ENCODE data around the gene ISOC1. TPM values are rescaled to one million over a fixed set of nuclear protein-coding genes. Genes with fewer than 3 reads are reported as not detected.

The ISOC1 gene
- total RNA-seq, 1 donor from 2014 or later: 17.7 TPM

DNA sequence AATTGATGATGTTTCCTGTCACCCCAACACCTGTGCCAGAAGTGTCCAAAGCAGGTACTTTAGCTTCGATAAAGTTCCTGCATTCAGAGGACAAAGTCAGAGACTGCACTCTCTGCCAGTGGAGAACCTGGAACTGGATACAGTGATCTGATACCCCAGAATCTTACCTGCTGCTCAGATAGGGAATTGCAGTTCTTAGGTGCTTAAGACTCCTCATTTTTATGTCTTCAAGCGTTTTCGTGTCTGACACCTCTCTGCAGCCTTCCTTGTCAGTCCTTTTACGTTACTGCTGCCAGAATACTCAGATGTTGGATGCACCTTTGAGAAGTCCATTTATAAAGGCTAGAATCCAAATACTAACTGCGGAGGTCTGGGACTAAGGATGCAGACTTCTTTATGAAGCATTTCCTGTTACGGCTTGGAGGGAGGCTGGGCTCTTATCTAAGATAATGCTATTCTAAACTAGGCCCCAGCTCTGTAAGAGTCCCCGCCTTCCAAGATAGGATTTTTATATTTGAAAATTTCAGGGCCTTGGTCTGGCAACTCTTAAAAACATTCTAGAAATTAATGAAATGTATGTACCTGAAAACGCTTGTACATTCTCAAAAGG lies 1.9 kb downstream of the ISOC1 start:
- no peak for ATAC-seq

DNA sequence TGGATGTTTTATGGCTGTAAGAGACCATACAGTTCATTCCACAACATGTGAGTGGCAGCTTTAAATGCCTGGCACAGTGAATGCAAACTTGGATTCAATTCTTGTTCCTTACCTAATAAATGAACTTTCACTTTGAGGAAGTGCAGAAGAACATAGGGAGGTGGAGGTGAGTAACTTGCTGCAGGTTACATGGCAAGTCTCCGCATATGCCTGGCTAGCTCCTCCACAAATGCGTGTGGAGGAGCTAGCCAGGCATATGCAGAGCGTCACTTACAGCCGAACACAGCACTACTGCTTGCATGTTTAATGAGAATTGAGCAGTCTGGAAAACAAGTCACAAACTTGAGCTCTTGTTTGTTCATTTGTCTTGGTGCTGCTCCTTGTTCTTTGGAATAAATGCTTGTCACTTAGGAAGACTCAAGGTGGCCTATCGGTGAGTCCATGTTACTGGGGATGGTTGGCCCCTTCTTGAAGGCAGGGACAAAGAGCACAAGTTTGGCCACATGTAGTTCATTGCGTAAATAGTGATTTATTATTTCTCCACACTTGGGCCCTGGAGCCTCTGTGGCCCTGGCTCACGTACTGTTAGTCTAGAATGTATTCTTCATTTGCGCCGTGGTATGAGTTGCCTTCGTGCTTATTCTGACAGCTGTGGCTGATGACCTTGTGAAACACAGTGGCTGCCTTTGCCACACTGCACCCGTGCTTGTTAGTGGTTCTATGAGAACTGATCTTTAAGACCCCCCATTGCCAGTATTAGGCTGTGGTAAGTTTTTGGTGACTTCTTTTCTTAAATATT lies 3.1 kb downstream of the ISOC1 start:
- peak; percentile 67 for ATAC-seq

DNA sequence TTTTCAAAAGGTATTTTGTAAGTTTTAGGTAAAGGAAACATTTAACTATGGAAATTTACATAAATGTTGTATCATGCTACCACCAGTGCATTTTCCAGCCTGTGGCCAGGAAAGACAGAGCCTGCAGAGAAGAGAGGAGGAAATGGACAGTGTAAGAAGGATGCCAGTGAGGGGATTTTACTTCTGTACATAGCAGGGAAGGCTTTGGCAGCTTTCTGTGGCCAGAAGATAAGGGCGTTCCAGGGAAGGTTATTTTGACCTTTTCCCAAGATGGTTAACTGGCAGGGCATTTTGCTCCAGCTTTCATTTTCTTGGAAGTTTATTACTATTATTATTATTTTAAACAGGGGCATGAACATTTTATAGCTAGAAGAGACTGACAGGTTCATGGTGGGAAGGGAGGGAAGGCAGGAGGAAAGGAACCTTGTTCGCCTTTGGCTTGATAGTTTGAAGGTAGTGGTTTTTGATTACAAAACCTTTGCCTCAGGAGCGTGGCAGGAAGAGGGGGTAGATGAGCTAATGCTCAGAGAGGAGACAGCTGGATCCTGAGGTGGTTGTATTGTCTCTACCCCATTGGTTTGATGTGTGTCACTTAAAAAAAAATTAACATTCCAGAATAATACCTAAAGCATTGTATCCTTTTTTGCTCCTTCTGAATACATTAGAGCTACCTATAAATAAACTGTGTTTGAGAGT lies 4.1 kb downstream of the ISOC1 start:
- no peak for ATAC-seq

DNA sequence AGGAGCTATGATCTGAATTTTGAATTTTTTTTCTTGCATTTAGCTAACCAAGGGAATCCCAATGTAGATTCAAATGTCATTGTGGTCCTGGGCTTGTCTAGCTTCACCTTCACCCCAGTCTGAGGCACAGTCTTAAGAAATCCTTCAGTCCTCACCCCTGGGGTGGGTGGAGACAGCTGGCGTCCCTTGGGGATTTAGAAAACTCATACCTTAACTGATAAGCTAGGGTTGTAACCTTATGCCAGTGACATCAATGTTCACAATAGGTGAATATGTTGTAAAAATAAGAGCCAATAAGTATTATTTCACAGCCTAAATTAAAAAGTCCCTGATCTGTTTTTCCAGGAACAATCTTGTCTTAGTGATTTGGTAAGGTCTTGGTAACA lies 4.6 kb downstream of the ISOC1 start:
- ATAC-seq: no peak

DNA sequence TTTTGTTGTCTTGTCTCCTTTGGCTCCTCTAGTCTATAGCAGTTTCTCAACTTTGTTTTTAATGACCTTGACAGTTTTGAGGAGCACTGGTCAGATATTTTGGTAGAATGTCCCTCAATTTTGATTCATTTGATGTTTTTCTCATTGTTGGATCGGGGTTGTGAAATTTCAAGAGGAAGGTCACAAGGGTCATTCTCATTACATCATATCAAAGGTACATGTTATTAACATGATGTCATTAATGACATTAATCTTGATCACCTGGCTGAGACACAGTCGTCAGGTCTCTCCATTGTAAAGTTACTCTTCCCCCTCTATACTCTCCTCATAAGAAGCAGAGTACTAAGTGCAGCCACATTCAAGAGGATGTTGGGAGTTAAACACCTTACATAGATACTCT lies 7.2 kb downstream of the ISOC1 start:
- ATAC-seq: no peak

DNA sequence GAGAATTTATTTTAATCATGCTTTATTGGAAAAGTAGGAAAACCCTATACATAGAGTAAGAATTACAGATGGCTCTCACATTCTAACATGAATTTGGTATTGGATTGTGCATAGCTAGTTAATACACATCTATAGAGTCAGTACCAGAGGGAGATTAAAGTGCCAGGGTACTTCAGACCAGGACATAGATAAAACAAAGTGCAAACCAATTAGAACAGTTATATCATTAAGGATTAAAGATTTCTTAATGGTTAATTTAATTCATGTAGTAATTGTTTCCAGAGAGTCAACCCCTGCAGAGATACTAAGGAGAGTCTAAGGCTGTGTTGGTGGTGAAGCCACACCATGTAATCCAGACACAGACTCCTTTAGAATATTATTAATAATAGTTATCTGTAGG lies 8.8 kb downstream of the ISOC1 start:
- ATAC-seq: no peak

DNA sequence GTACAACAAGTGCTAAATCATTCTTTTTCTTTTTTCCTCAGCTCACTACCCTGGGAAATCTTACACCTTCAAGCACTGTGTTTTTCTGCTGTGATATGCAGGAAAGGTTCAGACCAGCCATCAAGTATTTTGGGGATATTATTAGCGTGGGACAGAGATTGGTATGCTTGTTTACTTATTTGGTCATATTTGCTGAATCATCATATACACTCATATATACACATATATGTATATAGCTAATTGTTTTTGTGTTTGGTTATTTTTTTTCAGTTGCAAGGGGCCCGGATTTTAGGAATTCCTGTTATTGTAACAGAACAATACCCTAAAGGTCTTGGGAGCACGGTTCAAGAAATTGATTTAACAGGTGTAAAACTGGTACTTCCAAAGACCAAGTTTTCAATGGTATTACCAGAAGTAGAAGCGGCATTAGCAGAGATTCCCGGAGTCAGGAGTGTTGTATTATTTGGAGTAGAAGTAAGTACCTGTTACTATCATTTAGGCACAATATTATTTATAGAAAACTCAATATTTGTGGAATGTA lies 10.4 kb downstream of the ISOC1 start:
- no peak for ATAC-seq

DNA sequence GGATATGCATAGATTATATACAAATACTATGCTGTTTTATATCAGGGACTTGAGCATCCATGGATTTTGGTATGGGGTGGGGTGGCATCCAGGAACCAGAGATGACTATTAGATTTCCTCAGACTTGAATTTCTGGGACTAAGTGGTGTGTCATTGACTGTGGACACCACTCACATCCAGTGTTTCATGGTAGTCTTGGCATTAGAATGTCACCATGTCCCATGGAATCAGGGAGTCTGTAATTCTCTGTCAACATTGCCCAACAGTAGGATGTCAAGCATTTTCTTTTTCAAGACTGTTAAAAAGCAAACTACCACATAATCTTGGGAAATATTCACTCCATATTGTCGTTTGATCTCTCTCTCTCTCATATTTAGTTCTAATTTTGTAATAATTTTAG lies 13.1 kb downstream of the ISOC1 start:
- ATAC-seq: no peak

DNA sequence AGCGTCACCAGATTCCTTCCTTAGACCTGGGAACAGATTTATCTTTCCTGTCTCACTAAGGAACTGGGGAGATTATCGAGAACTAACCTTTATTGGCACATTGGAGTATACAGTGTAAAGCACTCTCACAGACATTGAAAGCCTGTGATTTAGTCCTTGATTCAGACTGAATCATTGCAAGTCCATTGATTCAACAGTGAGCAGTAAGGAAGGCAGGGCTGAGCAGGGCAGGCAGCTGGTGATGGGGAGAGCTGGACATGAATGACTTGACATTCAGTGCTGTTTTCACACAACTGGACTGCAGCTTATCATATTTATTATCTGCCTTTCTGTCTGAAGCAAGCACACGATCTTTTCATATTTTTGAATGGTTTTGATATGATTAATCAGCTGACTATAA lies 16.2 kb downstream of the ISOC1 start:
- ATAC-seq: no peak

DNA sequence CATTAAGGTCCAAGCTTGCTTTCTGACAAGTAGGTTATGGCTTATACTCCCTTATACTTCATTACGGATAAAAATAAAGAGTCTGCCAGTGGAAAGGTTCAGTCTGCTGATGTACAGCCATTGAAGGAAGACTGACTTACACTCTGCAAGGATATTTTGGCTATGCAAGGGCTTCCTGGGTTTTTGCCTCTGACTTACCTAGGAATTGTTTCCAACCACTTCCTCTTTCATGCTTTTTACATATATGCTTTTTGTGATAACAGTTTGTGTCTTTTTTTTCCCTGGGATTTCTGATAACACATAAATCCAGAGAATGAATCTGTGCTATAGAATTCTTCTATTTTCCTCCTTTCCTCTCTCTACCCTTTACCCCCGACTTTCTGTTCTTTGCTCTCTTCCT lies 16.8 kb downstream of the ISOC1 start:
- ATAC-seq: no peak

DNA sequence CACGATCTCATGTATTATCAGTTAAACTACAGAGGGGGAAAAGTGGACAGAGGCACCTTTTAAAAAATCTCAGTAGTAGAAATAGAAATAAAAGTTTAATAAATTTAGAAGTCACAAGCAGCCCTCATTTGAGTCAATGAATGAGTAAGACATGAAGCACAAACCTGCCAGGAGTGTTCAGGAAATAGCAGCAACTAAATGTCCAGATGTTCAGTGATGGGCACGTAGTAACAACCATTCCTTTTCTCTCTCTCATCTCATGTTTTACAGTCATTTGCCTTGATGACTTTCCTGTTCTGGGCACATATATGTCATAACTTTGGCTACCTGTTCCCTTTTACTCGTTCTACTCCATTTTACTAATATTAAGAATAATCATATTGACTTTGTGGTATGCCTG lies 17.7 kb downstream of the ISOC1 start:
- no peak for ATAC-seq

DNA sequence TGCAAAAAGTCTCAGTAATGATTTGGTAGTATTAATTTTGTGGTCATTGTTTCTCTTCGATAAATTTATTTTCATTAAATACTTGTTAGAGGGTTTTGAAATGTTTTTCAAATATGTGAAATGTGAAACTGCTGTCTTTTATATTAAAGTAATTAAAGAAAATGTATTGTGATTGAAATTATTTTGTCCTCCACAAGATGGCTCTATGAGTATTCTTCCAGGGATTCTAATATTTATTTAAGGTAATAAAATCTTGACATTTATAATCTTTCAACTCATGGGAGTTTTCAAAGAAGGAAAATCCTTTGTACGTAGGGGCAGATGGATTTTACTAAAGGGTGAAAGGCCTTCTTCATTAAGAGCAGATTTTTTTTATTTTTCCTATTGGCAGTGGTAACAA lies 19.3 kb downstream of the ISOC1 start:
- no peak for ATAC-seq

DNA sequence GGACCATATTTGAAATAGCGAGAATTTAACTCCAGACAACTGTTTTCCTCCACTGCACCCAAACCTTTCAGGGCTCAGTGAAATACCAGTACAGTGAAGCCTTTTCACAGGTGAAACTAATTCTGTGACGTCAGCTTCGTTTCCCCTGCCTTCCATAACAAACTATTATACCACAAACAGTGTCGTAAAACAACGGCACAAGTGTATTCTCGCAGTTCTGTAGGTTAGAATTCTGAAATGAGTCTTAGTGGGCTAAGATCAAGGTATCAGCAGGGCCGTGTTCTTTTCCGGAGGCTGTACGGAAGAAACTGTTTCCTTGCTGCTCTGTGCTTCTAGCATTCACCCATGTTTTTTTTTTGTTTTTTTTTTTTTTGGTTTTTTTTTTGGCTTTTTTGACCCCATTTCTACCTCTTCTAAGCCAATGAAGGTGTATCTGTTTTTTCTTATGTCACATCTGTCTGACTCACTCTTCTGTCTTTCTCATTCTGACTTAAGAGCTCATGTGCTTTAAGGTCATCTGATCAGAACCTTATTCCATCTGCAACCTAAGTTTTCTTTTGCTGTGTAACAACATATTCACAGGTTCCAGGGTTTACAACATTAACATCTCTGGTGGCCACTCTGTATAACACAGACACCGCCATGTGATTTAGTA lies 20.1 kb downstream of the ISOC1 start:
- no peak for ATAC-seq

DNA sequence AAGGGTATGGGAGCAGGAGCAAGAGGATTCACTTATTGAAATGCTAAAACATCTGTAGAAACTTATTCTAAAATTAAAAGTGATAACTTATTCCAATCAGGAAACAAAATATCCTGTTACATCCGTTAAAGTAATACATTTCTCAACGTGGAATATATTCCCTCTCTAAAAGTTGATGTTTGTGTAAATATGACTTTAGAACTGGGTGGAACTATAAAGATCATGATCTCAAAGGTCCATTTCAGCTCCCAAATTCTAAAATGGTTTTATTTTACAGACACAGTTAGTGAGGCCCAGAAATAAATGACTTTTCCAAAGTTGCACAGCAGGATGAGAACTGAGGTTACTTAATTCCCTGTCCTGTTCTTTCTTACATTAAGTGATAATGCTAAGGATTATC lies 21.1 kb downstream of the ISOC1 start:
- ATAC-seq: no peak

DNA sequence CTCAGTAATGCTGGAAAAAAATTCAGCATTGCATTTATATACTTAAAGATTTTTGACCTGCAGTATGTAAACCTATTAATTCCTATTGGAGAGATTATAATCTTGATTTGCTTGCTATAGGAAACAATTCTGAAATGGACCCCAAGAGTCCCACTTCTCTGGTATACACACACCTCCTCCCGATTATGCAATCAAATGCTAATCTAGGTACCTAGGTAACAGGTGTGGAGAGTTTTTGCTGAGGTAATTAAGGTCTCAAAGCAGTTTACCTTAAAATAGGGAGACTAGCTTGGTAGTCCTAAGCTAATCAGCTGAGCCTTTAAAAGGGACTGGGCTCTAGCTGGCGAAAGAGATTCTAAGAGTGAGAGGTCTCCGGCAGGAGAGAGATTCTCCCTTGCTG lies 22.2 kb downstream of the ISOC1 start:
- ATAC-seq: no peak

DNA sequence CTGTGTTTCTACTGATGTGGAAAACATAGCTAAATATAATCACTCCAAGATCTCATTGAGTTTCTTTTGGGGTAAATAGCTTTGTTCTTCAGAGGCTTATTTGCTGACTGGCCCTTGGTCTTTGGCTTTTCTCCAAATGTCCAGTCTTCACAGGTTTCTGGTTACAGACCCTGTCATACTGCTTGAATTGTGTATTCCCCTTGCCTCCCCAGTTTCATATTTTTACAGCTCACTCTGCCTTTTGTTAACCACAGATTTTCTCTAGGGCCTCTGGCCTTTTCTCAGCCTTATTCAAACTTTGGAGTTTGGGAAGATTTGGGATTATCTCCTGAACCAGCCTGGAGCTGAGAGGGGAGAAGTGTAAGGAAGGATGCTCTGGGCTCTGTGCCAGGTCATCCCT lies 23.9 kb downstream of the ISOC1 start:
- no peak for ATAC-seq

DNA sequence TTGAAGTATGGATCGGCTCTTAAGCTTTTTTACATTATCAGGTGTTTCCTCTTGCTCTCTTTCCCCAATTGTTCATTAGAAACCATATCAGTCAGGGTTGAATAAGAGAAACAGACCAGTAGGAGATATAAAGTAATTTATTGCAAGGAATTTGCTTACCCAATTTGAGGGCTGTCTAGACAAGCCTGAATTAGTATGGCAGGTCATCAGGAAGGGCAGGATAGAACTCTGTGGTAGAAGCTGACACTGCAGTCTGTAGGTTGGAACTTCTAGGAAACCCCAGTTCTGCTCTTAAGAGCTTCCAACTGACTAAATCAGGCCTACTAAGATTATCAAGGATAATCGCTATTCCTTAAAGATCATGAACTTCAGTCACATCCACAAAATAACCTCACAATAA lies 24.3 kb downstream of the ISOC1 start:
- ATAC-seq: no peak

DNA sequence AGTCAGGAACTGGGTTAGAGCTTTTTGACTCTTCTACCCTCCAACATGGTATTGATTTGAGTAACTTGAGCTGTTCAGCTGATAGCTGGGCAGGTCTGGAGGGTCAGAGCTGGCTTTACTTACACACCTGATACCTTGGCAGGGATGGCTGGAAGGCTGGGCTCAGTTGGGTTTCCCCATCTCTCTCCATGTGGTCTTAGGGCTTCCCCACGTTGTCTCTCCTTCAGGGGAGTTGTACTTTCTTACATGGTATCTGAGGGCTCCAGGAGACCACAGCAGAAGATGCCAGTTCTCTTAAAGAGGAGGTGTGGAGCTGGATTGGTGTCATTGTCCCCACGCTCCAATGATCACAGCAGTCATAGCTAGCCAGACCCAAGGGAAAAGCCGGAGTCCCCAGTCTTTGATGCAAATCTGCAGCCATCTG lies 25.6 kb downstream of the ISOC1 start:
- ATAC-seq: no peak

DNA sequence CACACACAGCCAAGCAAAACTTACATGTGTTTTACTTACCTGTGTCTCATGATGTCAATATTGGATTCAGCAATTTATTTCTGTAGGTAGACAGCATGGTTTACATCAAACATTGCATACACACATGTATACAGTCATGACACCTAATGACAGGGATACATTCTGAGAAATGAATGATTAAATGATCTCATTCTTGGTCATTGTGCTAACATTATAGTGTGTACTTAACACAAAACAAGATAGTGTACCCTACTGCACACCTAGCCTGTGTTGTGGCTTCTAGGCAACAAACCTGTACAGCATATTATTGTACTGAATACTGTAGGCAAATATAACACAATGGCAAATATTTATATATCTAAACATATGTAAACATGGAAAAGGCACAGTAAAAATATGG lies 28.0 kb downstream of the ISOC1 start:
- ATAC-seq: no peak

DNA sequence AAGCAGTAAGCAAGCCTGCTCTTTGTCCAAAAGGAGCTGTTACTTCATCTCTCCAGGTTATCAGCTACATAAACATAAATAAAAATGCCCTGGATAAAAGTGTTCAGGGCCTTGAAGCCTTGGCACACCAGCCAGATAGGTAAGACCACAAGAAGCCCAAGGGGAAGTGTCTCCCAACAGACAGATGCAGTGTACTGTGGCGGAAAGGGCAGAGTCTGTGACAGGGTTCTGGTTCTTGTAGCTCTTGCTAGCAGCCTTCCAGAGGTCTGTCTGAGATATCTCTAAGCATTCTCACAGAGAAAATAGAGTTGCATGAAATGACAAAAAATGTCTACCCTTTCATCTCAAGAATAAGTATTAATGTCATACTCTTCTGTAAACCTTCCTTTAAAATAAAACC lies 30.1 kb downstream of the ISOC1 start:
- no peak for ATAC-seq

DNA sequence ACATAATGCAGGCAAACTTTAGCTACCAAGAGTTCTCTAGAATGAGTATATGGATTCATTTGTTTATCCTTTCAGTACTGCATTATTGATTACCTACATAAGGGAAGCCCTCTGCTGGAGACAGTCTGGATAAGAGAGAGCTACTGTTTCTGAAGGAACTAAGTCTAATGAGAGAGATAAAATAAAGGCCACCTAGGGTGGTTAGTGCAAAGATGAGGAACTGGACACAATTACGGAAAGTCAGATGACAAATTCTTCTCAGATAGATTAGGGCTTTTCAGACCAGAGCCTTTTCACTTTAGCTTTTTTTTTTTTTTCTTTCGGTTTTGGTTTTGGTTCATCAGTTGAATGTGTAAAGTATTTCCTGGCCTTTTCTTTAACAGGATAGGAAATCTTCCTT lies 31.3 kb downstream of the ISOC1 start:
- no peak for ATAC-seq

DNA sequence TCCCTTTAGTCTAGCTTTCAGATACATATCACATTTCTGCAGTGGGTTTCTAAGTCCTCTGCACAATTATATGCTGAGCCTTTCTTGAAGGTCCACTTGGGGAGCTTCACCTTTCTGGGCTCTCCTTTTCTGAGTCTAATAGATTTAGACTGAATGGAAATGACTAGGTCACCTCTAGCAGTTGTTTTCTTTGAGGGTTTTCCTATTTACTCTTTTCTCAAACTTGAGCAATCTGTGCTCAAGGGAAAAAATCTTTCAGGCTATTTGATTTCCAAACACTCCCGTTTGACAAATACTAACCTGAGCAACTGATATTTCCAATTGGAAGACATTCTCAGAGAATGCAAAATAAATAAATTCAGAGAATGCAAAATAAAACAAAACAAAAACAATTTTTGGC lies 39.0 kb downstream of the ISOC1 start:
- ATAC-seq: no peak

DNA sequence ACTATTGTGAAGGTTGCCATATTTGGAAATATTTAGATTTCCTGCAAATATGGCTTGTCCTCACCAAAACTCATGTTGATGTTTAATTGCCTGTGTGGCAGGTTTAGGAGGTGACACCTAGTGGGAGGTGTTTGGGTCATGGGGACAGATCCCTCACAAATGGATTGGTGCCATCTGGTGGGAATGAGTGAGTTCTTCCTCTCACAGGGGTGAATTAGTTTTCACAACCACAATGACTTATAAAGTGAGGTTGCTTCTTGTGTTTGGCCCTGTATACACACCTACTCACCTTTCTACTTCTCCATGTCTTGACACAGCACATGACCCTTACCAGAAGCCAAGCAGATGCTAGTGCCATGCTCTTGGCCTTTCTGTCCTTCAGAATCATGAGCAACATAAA lies 41.1 kb downstream of the ISOC1 start:
- no peak for ATAC-seq

All from esophagus mucosa (tissue), 1 donor.